Testis (tissue), 3 donors: ENCODE measurements around the gene FAM20C. TPM values are rescaled to one million over a fixed set of nuclear protein-coding genes. Genes with fewer than 3 reads are reported as not detected.
"Not testable (repeated sequence)": the region's sequence is repeated elsewhere in the genome, so short reads cannot be mapped to it uniquely, and the experiment has no call there.

ENCODE experiments used
- DNase-seq: peaks from one replicate; pipeline ENCODE4 v3.0.0-alpha.2; 2019
- H3K27ac ChIP-seq, 2 donors: fragments of 200-600 bp; sonication (generic); one replicate each; pipeline ENCODE4 v1.5.1; 2019
- H3K27me3 ChIP-seq: fragments of 200-600 bp; sonication (generic); one replicate; pipeline ENCODE4 v1.5.1; 2019
- H3K36me3 ChIP-seq: fragments of 200-600 bp; sonication (generic); one replicate; pipeline ENCODE4 v1.5.1; 2017; ENCODE audit warnings: low read depth; ENCODE audit errors: missing control alignments
- H3K4me1 ChIP-seq: fragments of 200-600 bp; sonication (generic); one replicate; pipeline ENCODE4 v1.5.1; 2019
- H3K4me3 ChIP-seq, 2 donors: fragments of 200-600 bp; sonication (generic); one replicate each; pipeline ENCODE4 v1.5.1; 2017 to 2019
- H3K9me3 ChIP-seq: fragments of 200-600 bp; sonication (generic); one replicate; pipeline ENCODE4 v1.5.1; 2017
- POLR2A ChIP-seq: fragments of 450-650 bp; IDR thresholded peaks from one replicate; pipeline ENCODE4 v1.6.1; 2017; ENCODE audit warnings: antibody characterized with exemption, mild to moderate bottlenecking, moderate library complexity
- WGBS, 2 donors: methylation state at CpG; one replicate each; pipeline ENCODE4 v1.1.5; 2018; 5-methylcytosine and 5-hydroxymethylcytosine counted together
- intact Hi-C: fragments of 100-400 bp; cut with DNase I; formaldehyde crosslinking; loops from one replicate; pipeline ENCODE4 v1.15.1; 2023; ENCODE audit warnings: low total_unique reads
- polyA plus RNA-seq: library from polyadenylated mRNA; stranded (reverse); fragments of 350-450 nt; fragmentation: Illumina TruSeq; extraction: RNeasy Lipid Tissue Mini Kit (QIAGEN cat#74804); gene quantifications from one replicate; pipeline ENCODE4 v1.2.3, GENCODE V29; 2014; ENCODE audit warnings: low read depth, low replicate concordance; ENCODE audit not compliant: insufficient read depth
- total RNA-seq, 2 donors: library from RNA; depleted of rRNA; stranded (reverse); fragments of >200 nt; gene quantifications; one replicate each; pipeline ENCODE4 v1.2.3, GENCODE V29; 2016
- TF ChIP-seq, protein P1 (sequence below), 3 experiments: fragments of 450-650 bp in 2 of 3; fragments of 200-600 bp in 1 of 3; sonication (generic) in 1 of 3; IDR thresholded peaks; one replicate each; pipeline ENCODE4 v1.5.1; 2016 to 2019; ENCODE audit warnings: antibody characterized with exemption in 3 of 3, mild to moderate bottlenecking in 2 of 3, moderate library complexity in 1 of 3

The FAM20C gene
- total and polyA plus RNA-seq, 3 donors from 2014 or later, result 14.0 to 36.7 (median 34.0) TPM

DNA sequence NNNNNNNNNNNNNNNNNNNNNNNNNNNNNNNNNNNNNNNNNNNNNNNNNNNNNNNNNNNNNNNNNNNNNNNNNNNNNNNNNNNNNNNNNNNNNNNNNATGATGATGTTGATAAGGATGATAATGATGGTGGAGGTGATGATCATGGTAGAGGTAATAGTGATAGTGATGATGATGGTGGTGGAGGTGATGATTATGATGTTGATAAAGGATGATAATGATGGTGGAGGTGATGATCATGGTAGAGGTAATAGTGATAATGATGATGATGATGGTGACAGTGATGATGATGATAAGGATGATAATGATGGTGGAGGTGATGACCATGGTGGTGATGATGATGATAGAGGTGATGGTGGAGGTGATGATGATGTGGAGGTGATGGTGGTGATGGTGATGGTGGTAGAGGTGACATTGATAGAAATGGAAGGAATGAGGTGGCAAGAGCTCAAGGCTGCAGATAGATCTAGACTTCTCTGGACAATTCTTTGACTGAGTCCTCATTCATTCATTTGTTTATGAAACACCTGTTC is 47.8 kb downstream of the FAM20C start:
- no peak for TF ChIP-seq POLR2A
- TF ChIP-seq, protein P1, sequence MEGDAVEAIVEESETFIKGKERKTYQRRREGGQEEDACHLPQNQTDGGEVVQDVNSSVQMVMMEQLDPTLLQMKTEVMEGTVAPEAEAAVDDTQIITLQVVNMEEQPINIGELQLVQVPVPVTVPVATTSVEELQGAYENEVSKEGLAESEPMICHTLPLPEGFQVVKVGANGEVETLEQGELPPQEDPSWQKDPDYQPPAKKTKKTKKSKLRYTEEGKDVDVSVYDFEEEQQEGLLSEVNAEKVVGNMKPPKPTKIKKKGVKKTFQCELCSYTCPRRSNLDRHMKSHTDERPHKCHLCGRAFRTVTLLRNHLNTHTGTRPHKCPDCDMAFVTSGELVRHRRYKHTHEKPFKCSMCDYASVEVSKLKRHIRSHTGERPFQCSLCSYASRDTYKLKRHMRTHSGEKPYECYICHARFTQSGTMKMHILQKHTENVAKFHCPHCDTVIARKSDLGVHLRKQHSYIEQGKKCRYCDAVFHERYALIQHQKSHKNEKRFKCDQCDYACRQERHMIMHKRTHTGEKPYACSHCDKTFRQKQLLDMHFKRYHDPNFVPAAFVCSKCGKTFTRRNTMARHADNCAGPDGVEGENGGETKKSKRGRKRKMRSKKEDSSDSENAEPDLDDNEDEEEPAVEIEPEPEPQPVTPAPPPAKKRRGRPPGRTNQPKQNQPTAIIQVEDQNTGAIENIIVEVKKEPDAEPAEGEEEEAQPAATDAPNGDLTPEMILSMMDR (IDR thresholded peaks at IDR 0.05), result no peak
- no peaks in the 10 kb centered on the region for H3K36me3 ChIP-seq
- H3K27me3 ChIP-seq, result no peaks in the 10 kb centered on the region
- no peak overlapping the region for H3K27ac ChIP-seq
- H3K4me1 ChIP-seq, result peaks cover 25% of the 10 kb centered on the region
- intact Hi-C loops, result no loop called here
- DNase-seq, result no peak
- no peak overlapping the region for H3K4me3 ChIP-seq
- no peaks in the 10 kb centered on the region for H3K9me3 ChIP-seq

GRCh38 chr7:240887-241421 is 48.6 kb downstream of the FAM20C start:
- no peaks in the 10 kb centered on the region for H3K27me3 ChIP-seq
- intact Hi-C loops, result no loop called here
- H3K36me3 ChIP-seq, result no peaks in the 10 kb centered on the region

DNA sequence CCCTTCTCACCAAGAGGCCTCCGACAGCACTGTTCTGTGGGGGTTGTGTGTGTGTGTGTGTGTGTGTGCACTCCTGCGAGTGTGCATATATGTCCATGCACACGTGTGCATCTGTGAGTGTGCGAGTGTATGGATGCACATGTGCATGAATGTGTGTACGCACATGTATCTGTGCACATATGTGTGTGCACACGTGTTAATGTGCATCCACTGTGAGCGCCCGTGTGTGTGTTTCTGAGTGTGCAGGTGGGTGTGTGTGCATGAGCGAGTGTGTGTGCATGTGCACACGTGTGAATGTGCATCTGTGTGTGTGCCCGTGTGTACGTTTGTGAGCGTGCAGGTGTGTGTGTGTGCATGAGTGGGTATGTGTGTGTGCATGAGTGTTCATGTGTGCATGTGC is 49.1 kb downstream of the FAM20C start:
- H3K4me1 ChIP-seq, result peaks cover 19% of the 10 kb centered on the region
- no peak for DNase-seq
- no peaks in the 10 kb centered on the region for H3K27me3 ChIP-seq
- no peaks in the 10 kb centered on the region for H3K36me3 ChIP-seq
- WGBS, 2 donors, result 79 to 86% methylated on average over 13 of the region's 13 CpGs
- no peak overlapping the region for H3K4me3 ChIP-seq
- no peak overlapping the region for H3K27ac ChIP-seq
- no peaks in the 10 kb centered on the region for H3K9me3 ChIP-seq
- TF ChIP-seq, protein P1 (IDR thresholded peaks at IDR 0.05), result no peak
- TF ChIP-seq POLR2A, result no peak
- intact Hi-C loops, result no loop called here

More at GRCh38 chr7:240887-241421, 48.6 kb downstream of the FAM20C start:
- TF ChIP-seq, protein P1 (IDR thresholded peaks at IDR 0.05), result no peak
- no peak for TF ChIP-seq POLR2A
- Histone ChIP-seq H3K9me3 (no peaks in the 10 kb centered on the region), H3K4me3 (no peak overlapping the region), H3K4me1 (peaks cover 23% of the 10 kb centered on the region), H3K27ac (no peak overlapping the region)
- 43 to 61% methylated on average over 14 to 15 of the region's 16 CpGs for WGBS, 2 donors
- no peak for DNase-seq

GRCh38 chr7:242826-243579 is 50.6 kb downstream of the FAM20C start:
- DNase-seq, H3K27me3 ChIP-seq, H3K27ac ChIP-seq, H3K4me3 ChIP-seq, intact Hi-C loops, H3K9me3 ChIP-seq, H3K36me3 ChIP-seq: not testable (repeated sequence)
- WGBS, 2 donors, result 95% methylated on average over 5 of the region's 21 CpGs; no CpG with 5 or more reads in 1 of the 2 donors
- H3K4me1 ChIP-seq, result peaks cover 19% of the 10 kb centered on the region

GRCh38 chr7:243580-243978 is 51.2 kb downstream of the FAM20C start:
- H3K4me1 ChIP-seq, result peaks cover 19% of the 10 kb centered on the region
- H3K27me3 ChIP-seq, H3K9me3 ChIP-seq, DNase-seq, H3K36me3 ChIP-seq, intact Hi-C loops, H3K4me3 ChIP-seq, H3K27ac ChIP-seq: not testable (repeated sequence)
- WGBS, 2 donors, result 87 to 97% methylated on average over 3 to 5 of the region's 10 CpGs
